K562 (cell line): ENCODE measurements around the gene FPGS. TPM values are rescaled to one million over a fixed set of nuclear protein-coding genes. Genes with fewer than 3 reads are reported as not detected.

ENCODE experiments used
- ATAC-seq: fragments of 200-7000 bp; cut with Tn5 transposase; 3 replicates; pipeline ENCODE4 v1.9.1; 2020; ENCODE audit warnings: moderate library complexity
- BruUV-seq: library from RNA; stranded (reverse); fragments of 400-500 nt; replicated peaks from 2 replicates; lab custom pipeline; 2021; lab: Mats Ljungman, UMichigan
- CTCF ChIA-PET: fragments of 300-600 bp; formaldehyde crosslinking; extraction: SDS; loops from one replicate; lab custom pipeline; 2021; ENCODE audit warnings: low intra/inter-chr PET ratio; lab: Yijun Ruan, JAX
- POLR2A ChIA-PET: fragments of 300-600, 350-650 bp; sonication (Branson Sonifier 250); formaldehyde crosslinking; extraction: SDS; loops from one replicate; lab custom pipeline; 2021; ENCODE audit warnings: antibody characterized with exemption, inconsistent platforms; lab: Yijun Ruan, JAX
- DNase-seq, 4 experiments: peaks; one replicate each; pipeline versions ENCODE4 v3.0.0 to v3.0.0-alpha.2; 2011 to 2018; ENCODE audit warnings: low spot score in 3 of 4, mixed read lengths in 3 of 4; ENCODE audit errors: extremely low read depth in 1 of 4
- FAIRE-seq: peaks from 2 replicates; lab custom pipeline; 2011; peaks lifted over from hg19 to GRCh38; lab: Jason Lieb, UNC
- H2AFZ ChIP-seq: 2 replicates; pipeline ENCODE4 v1.6.0; 2011; ENCODE audit warnings: low read depth, low read length, control low read depth, inconsistent platforms
- H3K27ac ChIP-seq: fragments of 200-600 bp; 3 replicates; pipeline ENCODE4 v1.8.0; 2011; ENCODE audit warnings: low read depth, mild to moderate bottlenecking, control low read depth, inconsistent platforms, low read length, moderate library complexity, mixed read lengths; ENCODE audit errors: extremely low read depth
- H3K27me3 ChIP-seq, 2 experiments: fragments of 300-600 bp in 1 of 2; 2 replicates in 1 of 2; 3 replicates in 1 of 2; pipeline versions ENCODE4 v1.6.0 to v1.8.0; 2011; ENCODE audit warnings: inconsistent platforms in 2 of 2, low read length in 2 of 2, mild to moderate bottlenecking in 1 of 2, mixed read lengths in 1 of 2, moderate library complexity in 1 of 2; ENCODE audit not compliant: control insufficient read depth in 2 of 2, insufficient read depth in 2 of 2
- H3K36me3 ChIP-seq: fragments of 300-600 bp; 3 replicates; pipeline ENCODE4 v1.8.0; 2011; ENCODE audit warnings: mild to moderate bottlenecking, low read length, inconsistent platforms; ENCODE audit not compliant: control insufficient read depth, insufficient read depth
- H3K4me1 ChIP-seq, 2 experiments: fragments of 200-600 bp in 1 of 2; replicated peaks in 1 of 2; 2 replicates in 1 of 2; 3 replicates in 1 of 2; pipeline versions ENCODE4 v1.5.1 to v1.8.0; 2011; ENCODE audit warnings: inconsistent platforms in 2 of 2, low read length in 2 of 2, mild to moderate bottlenecking in 1 of 2, mixed read lengths in 1 of 2, moderate library complexity in 1 of 2; ENCODE audit not compliant: control insufficient read depth in 2 of 2, insufficient read depth in 2 of 2
- H3K4me2 ChIP-seq: 2 replicates; pipeline ENCODE4 v1.6.1; 2011; ENCODE audit warnings: low read length, control low read depth, inconsistent platforms, mixed read lengths; ENCODE audit not compliant: insufficient read depth
- H3K4me3 ChIP-seq: fragments of 200-600 bp; sonication (generic), shearing (Covaris generic); 2 replicates; pipeline ENCODE4 v1.5.1; 2016; ENCODE audit warnings: control low read depth, inconsistent platforms
- H3K79me2 ChIP-seq: fragments of 200-600 bp; 3 replicates; pipeline ENCODE4 v1.8.0; 2011; ENCODE audit warnings: low read length, inconsistent platforms; ENCODE audit not compliant: control insufficient read depth, insufficient read depth
- H3K9ac ChIP-seq, 2 experiments: 2 replicates each; pipeline versions ENCODE4 v1.6.0 to v1.6.1; 2011; ENCODE audit warnings: low read depth in 2 of 2, low read length in 2 of 2, control low read depth in 1 of 2, inconsistent platforms in 1 of 2, mild to moderate bottlenecking in 1 of 2, mixed read lengths in 1 of 2; ENCODE audit not compliant: insufficient read depth in 1 of 2
- H3K9me1 ChIP-seq: one replicate; pipeline ENCODE4 v1.6.0; 2011; ENCODE audit warnings: inconsistent platforms, mild to moderate bottlenecking, low read length, moderate library complexity; ENCODE audit not compliant: control insufficient read depth, insufficient read depth
- H3K9me3 ChIP-seq: replicated peaks from 2 replicates; pipeline ENCODE4 v1.5.1; 2011; ENCODE audit warnings: low read depth, low read length, inconsistent platforms; ENCODE audit not compliant: control insufficient read depth, insufficient read depth
- H4K20me1 ChIP-seq: replicated peaks from 2 replicates; pipeline ENCODE4 v1.6.1; 2011; ENCODE audit warnings: low read length, inconsistent platforms, mixed read lengths; ENCODE audit not compliant: control insufficient read depth, insufficient read depth
- ARID3B ChIP-seq: fragments of 250-450 bp; sonication (Bioruptor Pico); IDR thresholded peaks from 2 replicates; pipeline ENCODE4 v1.4.0; 2020; ENCODE audit warnings: borderline replicate concordance
- BCL6 ChIP-seq: fragments of 250-450 bp; sonication (Bioruptor Pico); IDR thresholded peaks from 2 replicates; pipeline ENCODE4 v1.4.0; 2020
- DMBX1 ChIP-seq: fragments of 250-450 bp; sonication (Bioruptor Pico); IDR thresholded peaks from 2 replicates; pipeline ENCODE4 v1.8.0; 2022; ENCODE audit warnings: inconsistent platforms, mild to moderate bottlenecking, moderate library complexity, borderline replicate concordance
- EP300 ChIP-seq: IDR thresholded peaks from 2 replicates; pipeline ENCODE4 v1.6.1; 2012; ENCODE audit warnings: low read length, improper control_type of control experiment
- FOS ChIP-seq: IDR thresholded peaks from 3 replicates; pipeline ENCODE4 v1.6.1; 2011; ENCODE audit not compliant: insufficient read length; ENCODE audit errors: extremely low read depth
- GATA2 ChIP-seq: sonication (generic); formaldehyde crosslinking; IDR thresholded peaks from 2 replicates; pipeline ENCODE4 v1.4.0; 2020; ENCODE audit warnings: mild to moderate bottlenecking, missing genetic modification reagents
- MYNN ChIP-seq, 2 experiments: sonication (generic); formaldehyde crosslinking in 1 of 2; IDR thresholded peaks; 2 replicates each; pipeline versions ENCODE4 v1.5.0 to v1.6.1; 2016 to 2020; ENCODE audit warnings: antibody characterized with exemption in 1 of 2, missing genetic modification reagents in 1 of 2
- TFAM ChIP-seq: fragments of 250-450 bp; sonication (Bioruptor Pico); conservative IDR thresholded peaks from 2 replicates; pipeline ENCODE4 v1.5.0; 2021; ENCODE audit warnings: mild to moderate bottlenecking, moderate library complexity
- ZNF507 ChIP-seq: conservative IDR thresholded peaks from 2 replicates; pipeline ENCODE4 v1.6.1; 2017; ENCODE audit warnings: missing genetic modification characterization, missing compliant biosample characterization
- ZNF518B ChIP-seq: fragments of 250-450 bp; sonication (Bioruptor Pico); IDR thresholded peaks from 2 replicates; pipeline ENCODE4 v1.5.0; 2021; ENCODE audit warnings: mild to moderate bottlenecking, moderate library complexity
- ZNF696 ChIP-seq: fragments of 250-450 bp; sonication (Bioruptor Pico); conservative IDR thresholded peaks from 2 replicates; pipeline ENCODE4 v1.4.0; 2020; ENCODE audit warnings: mild to moderate bottlenecking, moderate library complexity
- ZSCAN32 ChIP-seq: fragments of 450-650 bp; formaldehyde crosslinking; IDR thresholded peaks from 2 replicates; pipeline ENCODE4 v1.4.0; 2020; ENCODE audit warnings: mild to moderate bottlenecking, moderate library complexity
- ZZZ3 ChIP-seq: fragments of 450-650 bp; IDR thresholded peaks from 2 replicates; pipeline ENCODE4 v1.6.1; 2016; ENCODE audit warnings: antibody characterized with exemption, mild to moderate bottlenecking, moderate library complexity
- WGBS: fragments of 100-300 bp; shearing (Covaris generic); methylation state at CpG from one replicate; pipeline ENCODE4 v1.1.6; 2016; ENCODE audit warnings: low coverage, mixed read lengths; ENCODE audit not compliant: insufficient coverage; ENCODE audit errors: missing lambda C conversion rate; 5-methylcytosine and 5-hydroxymethylcytosine counted together
- in situ Hi-C: fragments of 300-500 bp; cut with MboI; formaldehyde crosslinking; loops from 4 replicates; pipeline ENCODE4 v1.15.0; 2018; ENCODE audit warnings: inconsistent platforms, mixed read lengths
- intact Hi-C: fragments of 100-400 bp; cut with micrococcal nuclease; formaldehyde crosslinking; loops from 2 replicates; pipeline ENCODE4 v1.14.2; 2022
- polyA plus RNA-seq, 8 experiments: library from polyadenylated mRNA; depleted of rRNA in 4 of 8; stranded (reverse) in 5 of 8; unstranded in 3 of 8; fragments of >200 nt; fragmentation: Nextera tagmentation in 2 of 8; fragmentation: Illumina TruSeq in 1 of 8; extraction: Ambion mirVana in 2 of 8; extraction: Trizol in 1 of 8; gene quantifications; 2 replicates each; pipeline versions ENCODE4 v1.2.1 to v1.2.3, GENCODE V29; 2011 to 2014; ENCODE audit warnings: inconsistent platforms in 1 of 8, missing spikeins in 1 of 8
- total RNA-seq, 7 experiments: library from RNA; depleted of rRNA in 6 of 7; stranded (reverse); fragments of >200 nt in 6 of 7; fragmentation: Illumina TruSeq in 2 of 7; extraction: Trizol in 2 of 7; gene quantifications; 2 replicates each; pipeline versions ENCODE4 v1.2.1 to v1.2.3, GENCODE V29; 2011 to 2021; ENCODE audit warnings: low replicate concordance in 1 of 7

The FPGS gene
- total and polyA plus RNA-seq, 9 of the 15 experiments (the other 6 are each of a cell fraction or from before 2014, with no cell fraction given) = 0.84 to 86.4 (median 59.2) TPM

- TF ChIP-seq ARID3B (CRISPR knock-in tag) (no peak), FOS (no peak), ZZZ3 (no peak), GATA2 (CRISPR knock-in tag) (no peak), ZNF696 (no peak), DMBX1 (no peak), ZNF507 (no peak), EP300 (no peak)
These were observed 15.9 kb downstream of the FPGS start (continued) for GRCh38 chr9:127818574-127818973.

- POLR2A ChIA-PET = no interaction called here
- BruUV-seq = no TSS peak
- no peak for DNase-seq
- WGBS = 63% methylated on average over 4 of the region's 4 CpGs
- H4K20me1 ChIP-seq = no peaks in the 10 kb centered on the region
- intact Hi-C loops (no loop called here), in situ Hi-C loops (no loop called here)
- H3K9ac ChIP-seq = no peak overlapping the region
- no peak overlapping the region for H2AFZ ChIP-seq
- peak; percentile 61 for FAIRE-seq
- H3K9me1 ChIP-seq = no peaks in the 10 kb centered on the region
- no peak overlapping the region for H3K27ac ChIP-seq
- H3K4me1 ChIP-seq = peaks cover 8 to 32% of the 10 kb centered on the region in 2 experiments; a peak in 4 of 5 replicates
- no peak overlapping the region for H3K4me3 ChIP-seq
- CTCF ChIA-PET = no interaction called here
- no peaks in the 10 kb centered on the region for H3K79me2 ChIP-seq
- no peaks in the 10 kb centered on the region for H3K9me3 ChIP-seq
- ATAC-seq = no peak
- H3K36me3 ChIP-seq = no peaks in the 10 kb centered on the region
- TF ChIP-seq TFAM (CRISPR knock-in tag) (no peak), MYNN (IDR thresholded peaks at IDR 0.05) (no peak), MYNN (CRISPR knock-in tag; IDR thresholded peaks at IDR 0.05) (no peak), ZSCAN32 (CRISPR knock-in tag) (no peak), ZNF518B (no peak), BCL6 (CRISPR knock-in tag) (no peak)
- no peak overlapping the region for H3K4me2 ChIP-seq
- H3K27me3 ChIP-seq = no peaks in the 10 kb centered on the region
These were observed 19.4 kb downstream of the FPGS start for GRCh38 chr9:127822108-127822507.
